Measurements from ENCODE around the gene TMEM273.
"Not testable (repeated sequence)": the region's sequence is repeated elsewhere in the genome, so short reads cannot be mapped to it uniquely, and the experiment has no call there.

Gene TMEM273

DNA sequence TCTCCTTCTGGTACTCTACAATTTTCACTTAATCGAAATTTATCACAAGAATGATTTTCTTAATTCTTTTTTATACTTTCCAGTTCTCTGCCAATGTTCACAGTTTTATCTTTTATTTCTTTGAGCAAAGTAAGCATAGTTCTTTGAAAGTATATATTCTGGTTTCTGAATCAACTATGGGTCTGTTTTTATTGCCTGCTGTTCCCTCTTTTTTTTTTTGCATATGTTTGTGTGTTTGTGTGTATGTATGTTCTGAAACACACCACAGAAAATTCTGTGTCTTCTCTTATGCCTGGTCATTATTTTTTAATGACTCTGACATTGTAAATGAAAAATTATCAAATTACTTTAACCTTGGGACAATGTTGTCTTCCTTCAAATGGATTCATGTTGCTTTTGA, 15.9 kb upstream of the TMEM273 start:
- DNase-seq, result no peak

DNA sequence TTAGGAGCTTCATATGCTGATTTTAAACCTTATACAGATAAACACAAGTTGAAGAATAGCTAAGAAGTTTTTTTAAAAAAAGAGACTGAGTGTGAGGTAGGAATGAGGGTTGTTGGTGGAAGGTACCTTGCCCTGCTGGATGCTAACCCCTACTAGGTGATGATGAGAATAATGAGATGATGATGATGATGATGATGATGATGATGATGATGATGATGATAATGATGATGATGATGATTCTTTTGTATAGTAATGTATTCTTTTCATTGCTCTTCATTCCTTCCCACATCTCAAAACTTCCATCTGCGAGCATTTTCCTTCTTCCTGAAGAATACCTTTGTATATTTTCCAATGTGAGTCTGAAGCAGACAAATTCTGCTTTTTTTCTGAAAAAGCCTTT, 14.1 kb upstream of the TMEM273 start:
- no peak for DNase-seq

DNA sequence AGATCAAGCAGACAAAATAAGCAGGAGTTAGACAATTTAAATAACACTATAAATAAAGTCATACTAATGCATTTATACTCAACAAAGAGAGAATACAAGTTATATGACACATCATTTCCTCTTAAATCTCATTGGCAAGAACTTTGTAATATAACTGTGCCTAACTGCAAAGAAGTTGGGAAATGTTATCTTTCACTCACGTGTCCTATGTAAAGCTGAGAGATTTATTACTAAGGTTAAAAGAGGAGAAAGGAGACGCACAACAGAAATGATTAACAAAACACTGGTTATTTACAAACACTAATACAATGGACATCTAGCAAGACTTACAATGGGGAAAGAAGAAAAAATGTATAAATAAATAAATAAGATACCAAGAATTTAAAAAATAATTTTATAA, 12.7 kb upstream of the TMEM273 start:
- DNase-seq, result no peak

DNA sequence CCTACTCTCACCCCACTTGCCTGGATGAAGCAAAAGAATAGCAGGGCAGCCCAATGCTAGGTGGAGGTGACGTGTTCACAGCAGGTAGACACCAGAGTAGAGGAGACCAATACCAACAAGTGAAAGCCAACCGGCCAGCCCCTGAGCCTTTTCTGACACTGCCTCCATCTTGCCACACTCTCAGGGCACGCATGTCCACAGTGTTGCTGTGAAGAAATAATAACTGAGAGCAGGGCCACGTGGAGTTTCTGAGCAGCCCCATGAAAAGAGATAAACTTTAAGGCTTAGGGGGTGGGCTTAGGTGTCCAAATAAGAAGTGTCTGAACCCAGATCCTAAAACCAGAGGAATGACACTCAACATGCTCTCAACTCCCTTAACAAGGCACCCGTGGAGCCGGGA, 9.0 kb upstream of the TMEM273 start:
- no peak for DNase-seq

DNA sequence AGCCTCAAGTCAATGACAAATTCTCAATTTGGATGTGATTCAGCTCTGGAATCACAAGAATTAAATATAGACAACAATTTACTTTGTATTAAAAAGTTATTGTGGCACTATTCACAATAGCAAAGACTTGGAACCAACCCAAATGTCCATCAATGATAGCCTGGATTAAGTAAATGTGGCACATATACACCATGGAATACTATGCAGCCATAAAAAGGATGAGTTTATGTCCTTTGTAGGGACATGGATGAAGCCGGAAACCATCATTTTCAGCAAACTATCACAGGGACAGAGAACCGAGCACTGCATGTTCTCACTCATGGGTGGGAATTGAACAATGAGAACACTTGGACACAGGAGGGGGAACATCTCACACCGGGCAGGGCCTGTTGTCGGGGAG, 7.7 kb upstream of the TMEM273 start:
- not testable (repeated sequence) for DNase-seq

DNA sequence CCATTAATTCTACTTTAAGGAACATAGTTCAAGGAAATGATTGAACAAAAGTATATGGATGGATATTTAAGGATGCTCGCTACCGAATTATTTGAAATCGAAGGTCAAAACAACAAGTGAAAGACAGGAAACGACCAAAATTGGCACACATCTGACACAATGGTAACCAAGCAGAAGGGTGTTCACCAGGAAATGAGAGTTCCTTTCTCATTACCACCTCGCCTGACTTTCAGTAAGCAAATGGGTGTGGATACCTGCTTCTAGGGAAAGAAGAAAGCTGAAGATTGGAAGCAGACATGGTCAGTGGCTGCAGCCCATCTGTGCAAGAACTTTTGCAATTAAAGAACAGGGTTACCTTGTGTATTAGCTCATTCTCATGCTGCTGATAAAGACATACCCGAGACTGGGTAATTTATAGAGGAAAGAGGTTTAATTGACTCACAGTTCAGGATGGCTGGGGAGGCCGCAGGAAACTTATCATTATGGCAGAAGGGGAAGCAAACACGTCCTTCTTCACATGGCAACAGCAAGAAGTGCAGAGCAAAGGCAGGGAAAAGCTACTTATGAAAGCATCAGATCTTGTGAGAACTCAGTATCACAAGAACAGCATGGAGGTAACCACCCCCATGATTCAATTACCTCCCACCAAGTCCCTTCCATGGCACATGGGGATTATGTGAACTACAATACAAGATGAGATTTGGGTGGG, 6.2 kb upstream of the TMEM273 start:
- DNase-seq, result no peak

DNA sequence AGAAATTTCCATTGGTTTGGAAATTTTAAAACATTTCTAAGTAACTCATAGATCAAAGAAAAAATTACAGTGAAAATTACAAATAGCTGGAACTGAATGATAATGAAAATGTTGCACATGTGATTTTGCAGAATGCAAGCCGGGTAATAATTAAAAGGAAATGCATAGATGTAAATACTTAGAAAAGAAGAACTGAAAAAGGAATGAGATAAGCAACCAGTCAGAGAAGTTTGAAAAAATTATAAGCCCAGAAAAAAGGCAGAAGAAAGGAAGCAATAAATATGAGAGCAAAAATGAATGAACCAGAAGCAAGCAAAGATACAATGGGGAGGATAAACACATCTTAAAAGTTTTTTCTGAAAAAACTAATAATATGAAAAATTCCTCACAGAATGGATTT, 3.2 kb upstream of the TMEM273 start:
- no peak for DNase-seq

DNA sequence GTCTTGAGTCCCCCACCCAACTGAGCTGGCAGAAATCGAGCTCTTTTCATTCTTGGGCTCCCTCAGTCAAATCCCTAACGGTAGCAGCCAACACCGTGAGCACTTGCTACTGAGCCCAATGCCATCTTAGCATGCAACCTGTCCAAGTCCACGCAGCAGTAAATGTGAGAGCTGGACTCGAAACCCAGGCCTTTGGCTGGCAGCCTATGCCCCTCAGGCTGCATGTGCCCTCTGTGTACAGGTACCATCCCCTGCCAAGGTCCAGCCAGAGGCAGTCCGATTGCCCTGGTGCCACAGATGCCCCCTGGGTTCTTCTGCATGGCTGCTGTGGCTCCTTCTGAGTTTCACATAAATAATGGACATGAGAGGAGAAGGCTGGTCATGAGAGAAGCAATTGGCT, 1.2 kb upstream of the TMEM273 start:
- DNase-seq, result no peak

DNA sequence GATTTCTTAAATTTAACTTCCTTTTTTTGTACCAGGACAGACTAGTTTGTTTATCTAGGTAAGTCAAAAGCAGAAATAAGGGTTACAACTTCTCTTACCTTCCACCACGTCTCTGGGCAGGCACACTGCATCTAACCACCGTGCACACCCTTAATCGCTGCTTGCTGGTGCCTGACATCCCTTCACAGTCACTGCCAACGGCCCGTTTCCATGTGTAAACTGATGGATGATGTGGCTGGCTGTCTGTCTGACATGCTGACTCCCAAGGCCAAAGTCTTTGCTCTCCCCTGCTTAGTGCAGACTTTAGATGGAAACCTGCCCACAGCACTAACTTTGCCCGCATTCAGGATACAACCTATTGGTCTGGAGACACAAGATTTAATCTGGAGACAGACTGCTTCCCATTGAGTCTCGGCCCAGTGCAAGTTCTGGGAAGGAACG, 1.1 kb downstream of the TMEM273 start:
- no peak for DNase-seq

DNA sequence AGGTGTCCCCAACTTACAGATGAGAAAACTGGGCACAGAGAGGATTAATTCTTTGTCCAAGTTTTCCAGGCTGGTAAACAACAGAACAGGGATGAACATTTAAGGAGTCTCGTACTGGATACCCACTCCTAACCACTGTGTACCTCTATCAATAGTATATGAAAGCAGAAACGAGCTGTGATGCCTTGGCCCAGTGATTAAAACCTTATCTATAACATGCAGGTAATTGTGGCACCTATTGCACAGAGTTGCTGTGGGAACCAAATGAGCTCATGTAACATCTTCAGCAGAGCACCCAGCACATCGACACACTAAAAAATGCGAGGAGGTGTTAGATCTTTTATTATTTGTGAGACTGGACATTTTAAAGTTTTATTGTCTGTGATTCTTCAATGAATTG, 1.6 kb downstream of the TMEM273 start:
- no peak for DNase-seq

DNA sequence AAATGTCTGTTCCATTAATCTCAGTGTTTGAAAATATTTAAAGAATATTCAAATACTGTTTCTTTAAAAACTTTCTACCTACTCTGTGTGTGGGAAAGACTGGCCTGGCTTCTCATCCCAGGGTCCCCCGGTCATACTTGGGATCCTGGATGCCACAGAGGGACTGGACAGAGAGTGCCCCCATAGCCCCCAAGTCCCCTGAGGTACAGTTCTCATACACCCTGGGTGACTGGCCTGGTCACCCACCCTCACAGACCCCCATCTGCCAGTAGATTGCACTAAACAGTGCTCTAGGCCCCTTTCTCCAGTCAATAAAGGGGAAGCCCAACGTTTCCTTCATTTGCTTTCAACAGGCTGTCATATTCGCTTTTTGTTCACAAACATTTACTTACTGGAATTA, 3.0 kb downstream of the TMEM273 start:
- no peak for DNase-seq

DNA sequence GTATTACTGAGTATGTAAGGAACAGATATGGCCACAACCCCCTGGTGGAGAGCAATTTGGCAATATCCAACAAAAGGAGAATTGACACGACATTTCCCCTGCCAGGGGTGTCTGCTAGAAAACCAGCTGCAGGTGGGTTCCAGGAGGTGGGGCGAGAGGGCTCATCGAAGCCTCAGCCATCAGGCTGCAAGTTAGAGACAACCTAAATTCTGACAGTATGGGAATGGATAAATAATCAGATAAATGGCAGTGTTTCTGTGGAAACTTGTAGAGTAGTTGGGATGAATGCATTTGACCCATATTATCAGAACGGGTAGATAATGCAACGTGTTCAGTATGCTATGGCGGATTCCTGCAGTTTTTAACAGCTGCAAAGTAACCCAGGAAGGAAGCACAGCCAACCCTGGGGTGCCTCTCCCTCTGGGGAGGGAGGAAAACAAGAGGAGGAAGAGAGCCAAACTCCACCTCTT, 3.5 kb downstream of the TMEM273 start:
- no peak for DNase-seq

DNA sequence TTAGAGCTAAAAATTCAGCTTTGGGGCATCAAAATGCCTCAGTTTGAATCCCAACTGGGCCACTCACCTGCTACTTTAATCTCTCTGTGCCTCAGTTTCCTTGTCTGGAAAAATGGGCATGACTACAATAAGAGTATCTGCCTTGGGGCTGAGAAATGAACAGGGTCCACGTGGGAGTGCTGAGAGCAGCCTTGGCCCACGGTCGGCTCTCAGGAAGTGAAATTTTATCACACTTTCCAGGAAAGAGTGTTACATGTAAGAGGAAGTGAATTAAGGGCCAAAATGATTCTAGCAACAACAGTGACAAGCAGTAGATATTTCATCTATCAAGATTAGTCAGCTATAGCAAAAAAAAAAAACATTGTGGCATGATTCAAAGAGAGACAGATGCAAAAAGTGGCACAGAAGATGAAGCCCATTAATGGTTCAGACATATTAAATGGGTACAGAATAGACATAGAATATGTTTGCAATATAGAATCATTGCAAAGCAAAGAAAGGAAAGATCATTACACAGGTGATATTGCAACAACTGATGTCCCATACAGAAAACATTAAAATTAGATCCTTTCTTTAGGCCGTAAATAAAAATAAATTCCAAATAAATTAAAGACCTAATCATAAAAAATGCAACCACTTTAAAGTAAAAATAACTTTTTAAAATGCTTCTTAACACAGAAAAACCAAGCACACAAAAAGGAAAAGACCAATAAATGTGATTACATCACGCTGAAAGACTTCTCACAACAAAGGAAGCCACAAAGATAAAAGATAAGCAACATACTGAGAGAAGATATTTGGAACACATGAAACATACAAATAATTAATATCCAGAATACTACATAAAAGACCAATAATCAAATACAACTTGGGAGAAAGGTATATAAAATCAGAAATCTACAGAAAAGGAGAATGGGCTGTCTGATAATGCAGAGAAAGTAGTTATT, 4.3 kb downstream of the TMEM273 start:
- DNase-seq, result peak; percentile 33

DNA sequence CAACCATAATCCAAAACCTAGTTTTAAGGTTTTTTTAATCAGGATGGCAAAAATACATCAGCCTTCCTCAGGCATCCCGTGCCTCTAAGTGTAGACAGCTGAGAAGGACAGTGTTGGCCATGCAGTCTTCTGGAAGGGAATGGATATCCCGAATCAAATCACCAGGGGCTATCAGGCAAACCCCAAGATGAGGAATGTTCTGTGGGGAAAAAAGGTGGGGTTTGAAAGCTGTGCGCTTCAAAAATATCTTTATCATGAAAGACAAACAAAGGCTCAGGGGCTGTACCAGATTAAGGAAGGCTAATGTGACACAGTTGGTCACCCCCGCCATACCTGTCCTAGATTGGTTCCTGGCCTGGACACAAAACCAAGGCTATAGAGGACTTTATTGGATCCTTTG, 5.4 kb downstream of the TMEM273 start:
- DNase-seq, result no peak

DNA sequence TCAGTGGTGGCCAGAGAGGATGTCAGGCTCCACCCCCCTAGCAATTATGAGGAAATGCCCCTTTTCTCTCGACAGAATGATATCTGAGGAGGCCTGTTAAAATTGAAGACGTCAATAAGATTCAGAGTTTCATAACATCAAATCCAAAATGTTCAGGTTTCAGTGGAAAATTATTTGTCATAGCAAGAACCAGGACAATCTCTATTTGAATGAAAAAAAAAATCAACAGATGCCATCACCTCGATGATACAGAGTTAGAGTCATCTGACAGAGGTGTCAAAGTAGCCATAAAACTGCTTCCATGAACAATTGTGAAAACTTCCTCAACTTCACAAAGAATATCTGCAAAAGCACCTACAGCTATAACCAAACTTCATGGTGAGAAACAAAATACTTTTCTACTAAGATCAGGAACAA, 7.7 kb downstream of the TMEM273 start:
- no peak for DNase-seq

DNA sequence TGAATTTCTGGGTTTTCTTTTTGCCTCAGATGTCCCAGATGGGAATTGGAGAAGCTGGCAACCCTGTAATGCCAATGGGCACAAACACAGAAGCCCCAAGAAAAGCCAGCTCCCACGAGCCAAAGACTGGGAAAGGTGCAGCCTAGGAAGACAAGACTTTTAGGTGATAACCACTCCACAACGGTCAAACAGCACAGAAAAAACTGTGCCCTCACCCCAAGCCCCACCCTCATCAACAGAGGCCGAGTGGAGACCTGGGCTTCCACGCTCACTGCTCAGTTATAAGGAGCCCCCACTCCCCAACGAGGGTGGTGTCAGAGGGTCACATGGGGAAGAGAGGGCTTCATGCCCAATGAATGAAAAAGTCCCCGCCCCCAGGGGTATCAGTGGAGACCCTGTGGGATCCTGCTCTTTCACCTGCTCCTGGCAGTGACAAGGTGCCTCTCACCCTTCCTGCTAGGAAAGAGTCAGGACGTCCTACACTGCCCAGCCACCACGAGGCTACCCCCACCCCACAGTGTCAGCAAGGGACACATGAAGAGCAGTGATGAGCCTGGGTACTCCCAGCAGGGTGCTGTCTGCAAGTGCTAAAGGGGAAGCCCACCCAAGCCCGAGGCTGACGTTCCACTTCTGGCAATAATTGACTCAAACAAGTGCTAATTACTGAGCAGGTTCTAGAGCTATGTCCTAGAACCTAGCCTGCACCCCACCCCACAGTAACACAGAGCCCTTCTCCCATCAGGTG, 8.3 kb downstream of the TMEM273 start:
- no peak for DNase-seq

DNA sequence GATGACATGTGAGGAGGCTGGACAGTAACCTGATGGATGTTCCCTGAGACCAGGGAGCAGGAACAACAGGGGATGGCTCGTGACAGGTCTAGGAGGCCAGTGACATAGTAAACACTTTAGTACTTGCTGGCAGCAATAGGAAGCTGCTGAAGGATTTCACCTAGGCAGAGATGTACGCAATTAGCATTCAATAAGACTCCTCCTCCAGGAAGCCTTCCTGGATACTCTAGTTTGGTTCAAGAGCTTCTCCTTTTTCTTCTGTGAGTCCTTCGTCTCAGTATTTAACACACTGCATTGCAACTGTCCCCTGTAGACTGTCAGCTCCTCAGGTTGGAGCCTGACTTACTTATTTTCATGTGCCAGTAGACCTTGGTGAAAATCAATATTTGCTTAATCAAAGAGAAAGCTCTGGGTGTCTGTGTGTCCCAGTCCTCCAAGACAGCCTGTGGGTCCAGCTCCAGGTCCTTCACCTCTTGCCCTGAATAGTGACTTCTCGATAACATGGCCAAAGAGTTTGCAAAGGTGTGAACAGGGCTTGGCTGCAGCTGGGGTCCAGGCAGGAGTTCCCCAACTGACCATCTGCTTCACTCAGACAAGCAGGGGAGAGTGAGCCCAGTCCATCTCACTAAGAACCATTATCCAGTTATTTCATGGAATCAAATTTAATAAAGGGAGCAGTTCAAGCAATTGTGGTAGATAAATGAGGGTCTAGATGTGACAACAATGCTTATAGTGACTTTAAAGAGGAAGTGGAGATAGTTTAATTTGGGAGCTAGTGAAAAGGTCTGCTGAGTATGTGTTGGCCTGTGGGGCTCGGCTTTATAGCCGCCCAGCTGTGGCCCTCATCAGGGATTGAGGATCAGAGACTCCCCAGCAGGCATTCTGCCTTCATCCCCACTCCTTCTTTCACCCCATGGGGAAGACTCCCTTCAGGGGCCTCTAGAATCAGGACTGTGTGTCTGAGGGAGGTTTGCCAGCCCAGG, 9.4 kb downstream of the TMEM273 start:
- DNase-seq, result no peak

DNA sequence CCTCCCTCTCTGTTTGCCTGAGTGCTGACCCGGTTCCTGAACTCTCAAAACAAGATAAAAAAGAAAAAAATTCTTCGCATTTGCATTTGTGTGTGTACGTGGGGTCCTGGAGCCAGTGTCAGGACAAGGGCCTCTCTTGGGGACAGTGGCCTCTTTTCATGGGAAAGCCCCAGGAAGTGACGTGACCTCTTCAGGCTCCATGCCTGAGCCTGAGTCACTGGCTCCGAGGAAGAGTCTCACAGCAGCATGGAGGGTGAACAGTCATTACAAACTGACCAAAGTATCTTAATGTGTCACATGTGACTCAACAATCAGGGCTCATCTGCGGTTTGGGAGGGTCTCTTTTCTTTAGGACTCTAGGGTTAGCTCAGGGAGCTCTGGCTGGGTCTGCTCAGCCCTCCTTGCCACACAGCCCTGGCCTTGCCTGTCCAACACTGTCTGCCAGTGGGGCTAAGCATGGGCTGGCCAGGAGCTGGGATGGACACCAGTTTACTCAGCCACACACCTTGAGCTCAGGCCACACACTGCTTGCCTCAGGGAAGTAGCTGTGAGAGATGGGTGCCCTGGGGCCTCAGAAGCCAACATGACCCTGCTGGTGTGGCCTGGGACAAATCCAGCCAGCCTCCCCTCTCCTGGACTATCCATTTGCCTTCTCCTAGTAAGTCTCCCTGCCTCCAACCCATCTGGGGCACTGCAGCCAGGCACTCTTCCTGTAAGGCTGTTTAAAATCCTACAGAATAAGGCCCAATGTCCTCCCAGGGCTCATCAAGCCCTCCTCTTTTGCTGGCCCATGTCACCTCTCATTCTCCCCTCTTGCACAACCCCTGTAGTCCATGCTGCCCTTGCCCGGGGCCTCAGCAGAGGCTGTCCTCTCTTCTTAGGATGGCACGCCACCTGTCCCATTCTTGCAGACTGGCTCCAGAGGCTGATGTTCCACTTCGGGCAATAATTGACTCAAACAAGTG, 10.5 kb downstream of the TMEM273 start:
- DNase-seq, result peak; percentile 83

DNA sequence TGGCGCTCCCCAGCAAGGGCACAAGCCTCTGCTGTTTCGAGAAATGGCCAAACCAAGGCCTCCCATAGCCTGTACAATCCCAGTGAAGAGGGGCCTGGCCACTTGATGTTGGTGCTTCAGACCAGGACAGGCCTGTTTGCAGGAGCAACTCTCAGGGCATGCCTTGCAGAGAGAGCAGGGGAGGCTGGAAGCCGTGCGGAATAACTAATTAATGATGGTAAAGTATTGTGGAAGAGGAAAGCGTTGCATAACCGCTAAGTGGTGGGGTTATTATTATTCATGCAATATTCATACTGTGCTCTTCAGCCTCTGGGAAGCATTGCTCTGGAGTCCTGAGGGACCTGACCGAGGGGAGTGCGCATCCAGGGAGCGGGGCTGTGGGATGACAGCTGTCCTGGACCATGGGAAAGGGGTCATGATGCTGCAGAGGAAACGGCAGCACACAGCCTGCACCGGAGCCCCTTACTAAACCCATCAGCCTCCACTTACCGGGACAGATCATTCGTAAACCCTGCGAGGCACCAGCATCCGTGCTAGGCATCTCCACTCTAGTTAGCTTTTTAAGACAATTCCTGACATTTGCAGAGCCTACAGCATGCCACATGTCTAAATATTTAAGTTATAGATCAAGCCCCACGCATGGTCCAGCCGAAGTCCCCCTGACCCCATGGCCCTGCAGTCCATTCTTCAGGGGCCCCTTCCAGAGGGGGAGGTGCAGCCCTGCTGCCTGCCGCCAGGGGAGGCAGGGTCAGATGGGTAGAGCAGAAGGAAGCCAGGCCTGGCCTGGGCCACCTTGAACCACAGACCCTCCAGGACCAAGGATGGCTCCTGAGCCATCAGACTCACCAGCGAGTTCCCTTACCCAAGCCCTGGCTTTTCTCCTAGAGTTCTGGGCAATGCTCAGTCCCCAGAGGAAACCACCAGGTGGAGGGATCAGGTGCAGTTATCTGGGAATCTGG, 11.6 kb downstream of the TMEM273 start:
- DNase-seq, result no peak
